ENCODE data around the gene KIAA1755. TPM values are rescaled to one million over a fixed set of nuclear protein-coding genes. Genes with fewer than 3 reads are reported as not detected.

KIAA1755 gene
- total RNA-seq, 1 donor from 2014 or later, result 4.3 TPM

DNA sequence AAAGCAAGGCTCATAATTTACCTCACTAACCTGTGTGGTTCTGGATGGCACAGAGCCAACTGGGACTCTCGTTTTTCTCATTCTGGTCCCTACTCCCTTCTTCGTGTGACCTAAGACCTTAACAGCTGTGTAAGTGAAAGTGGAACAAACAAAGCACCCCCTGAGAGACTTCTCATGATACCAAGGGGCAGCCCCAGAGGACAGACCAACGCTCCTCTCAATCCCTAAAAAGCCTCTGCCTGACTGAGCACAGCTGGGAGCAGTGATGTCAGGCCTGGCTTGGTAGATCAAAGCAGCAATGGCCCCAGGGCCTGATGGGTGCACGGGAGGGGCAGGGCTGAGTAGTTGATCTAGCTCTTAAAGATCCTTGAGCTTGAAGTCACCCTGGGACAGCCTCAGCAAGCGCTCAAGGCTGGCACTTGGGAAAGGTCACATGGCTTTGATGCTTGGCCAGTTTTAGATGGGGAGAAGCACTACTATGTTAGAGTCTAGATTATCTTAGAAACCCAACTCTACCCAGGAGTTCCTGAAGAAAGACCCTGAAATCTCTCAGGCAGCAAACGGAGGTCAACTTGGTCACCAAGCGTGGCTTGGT is 79.2 kb downstream of the KIAA1755 start:
- no peak for DNase-seq (ENCODE audit: low spot score)

DNA sequence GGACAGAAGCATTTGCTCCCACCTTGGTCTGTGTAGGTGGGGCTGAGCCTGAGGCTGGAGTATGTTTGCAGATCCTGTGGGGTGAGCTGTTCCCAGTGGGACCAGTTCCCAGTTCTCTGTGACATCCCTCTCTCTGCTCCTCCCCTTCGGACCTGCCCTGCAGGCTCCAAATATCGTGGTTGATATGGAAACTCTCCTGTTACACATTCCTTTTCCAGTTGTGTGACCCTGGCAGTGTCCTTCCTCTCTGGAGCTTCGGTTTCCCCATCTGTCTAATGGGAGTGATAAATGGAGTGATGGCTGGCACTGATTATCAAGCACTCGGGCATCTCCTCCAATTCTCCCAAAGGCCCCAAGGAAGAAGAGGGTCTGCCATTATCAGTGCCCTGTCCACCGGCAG is 79.8 kb downstream of the KIAA1755 start:
- no peak for DNase-seq (ENCODE audit: low spot score)

DNA sequence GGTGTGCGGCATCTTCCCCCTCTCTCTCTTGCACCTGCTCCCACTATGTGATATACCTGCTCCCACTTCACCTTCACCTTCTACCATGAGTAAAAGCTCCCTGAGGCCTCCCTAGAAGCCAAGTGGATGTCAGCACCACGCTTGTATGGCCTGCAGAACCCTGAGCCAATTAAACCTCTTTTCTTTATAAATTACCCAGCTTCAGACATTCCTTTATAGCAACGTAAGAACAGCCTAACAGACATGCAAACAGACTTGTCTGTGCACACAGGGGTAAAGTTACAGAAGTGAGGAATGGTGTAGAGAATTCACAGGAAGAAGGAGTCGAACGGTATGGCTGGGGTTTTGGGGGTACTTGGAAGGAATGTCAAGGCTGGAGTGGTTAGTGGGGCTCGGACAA is 80.7 kb downstream of the KIAA1755 start:
- no peak for DNase-seq (ENCODE audit: low spot score)

DNA sequence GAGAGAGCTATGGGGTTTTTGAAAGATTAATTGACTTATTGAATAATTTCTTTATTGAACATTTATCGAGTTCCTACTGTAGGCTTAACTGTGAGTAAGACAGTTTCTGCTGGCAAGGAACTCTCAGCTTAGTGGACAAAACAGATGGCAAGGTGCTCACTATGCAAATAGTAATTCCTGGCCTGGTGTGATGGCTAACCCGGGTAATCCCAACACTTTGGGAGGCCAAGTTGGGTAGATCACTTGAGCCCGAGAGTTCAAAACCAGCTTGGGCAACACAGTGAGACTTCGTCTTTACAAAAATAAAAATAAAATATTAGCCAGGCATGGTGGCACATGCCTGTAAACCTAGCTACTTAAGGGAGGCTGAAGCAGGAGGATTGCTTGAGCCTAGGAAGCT is 82.0 kb downstream of the KIAA1755 start:
- no peak for DNase-seq (ENCODE audit: low spot score)

DNA sequence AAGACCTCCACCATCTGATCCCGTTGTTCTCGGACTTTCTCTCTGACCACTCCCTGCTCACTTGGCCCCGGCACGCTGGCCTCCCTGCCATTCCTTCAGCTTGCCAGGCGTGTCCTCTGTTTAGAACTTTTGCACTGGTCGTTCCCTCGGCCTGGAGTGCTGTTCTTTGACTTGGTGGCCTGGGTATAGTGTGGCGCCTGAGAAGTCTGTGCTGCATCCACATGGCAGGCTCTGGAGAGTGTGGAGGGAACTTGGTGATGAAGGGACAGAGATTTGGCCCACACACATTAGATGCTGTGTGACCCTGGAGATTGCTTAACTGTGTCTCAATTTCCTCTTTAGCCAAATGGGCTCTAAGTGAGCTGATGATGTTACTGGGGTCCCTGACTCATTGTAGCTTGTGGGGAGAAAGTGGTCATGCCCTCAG is 82.5 kb downstream of the KIAA1755 start:
- DNase-seq (ENCODE audit: low spot score), result no peak

DNA sequence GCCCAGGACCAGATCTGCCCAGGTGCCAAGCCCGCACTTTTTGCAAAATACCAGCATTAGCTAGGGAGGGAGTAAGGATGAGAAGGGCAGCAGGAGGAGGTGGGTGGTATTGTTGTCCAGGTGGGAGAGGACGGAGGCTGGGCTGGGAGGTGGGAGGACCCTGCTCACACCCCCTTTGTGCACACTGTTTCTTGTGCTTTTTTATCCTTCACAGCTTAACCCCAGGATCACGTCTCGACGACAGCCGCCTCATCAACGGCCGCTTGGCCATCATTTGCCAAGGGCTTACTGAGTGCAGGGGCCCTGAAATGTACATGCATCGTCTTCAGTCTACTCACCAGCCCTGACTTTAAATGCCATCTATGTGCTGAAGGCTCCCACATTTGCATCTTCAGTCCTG is 83.3 kb downstream of the KIAA1755 start:
- DNase-seq (ENCODE audit: low spot score), result no peak

DNA sequence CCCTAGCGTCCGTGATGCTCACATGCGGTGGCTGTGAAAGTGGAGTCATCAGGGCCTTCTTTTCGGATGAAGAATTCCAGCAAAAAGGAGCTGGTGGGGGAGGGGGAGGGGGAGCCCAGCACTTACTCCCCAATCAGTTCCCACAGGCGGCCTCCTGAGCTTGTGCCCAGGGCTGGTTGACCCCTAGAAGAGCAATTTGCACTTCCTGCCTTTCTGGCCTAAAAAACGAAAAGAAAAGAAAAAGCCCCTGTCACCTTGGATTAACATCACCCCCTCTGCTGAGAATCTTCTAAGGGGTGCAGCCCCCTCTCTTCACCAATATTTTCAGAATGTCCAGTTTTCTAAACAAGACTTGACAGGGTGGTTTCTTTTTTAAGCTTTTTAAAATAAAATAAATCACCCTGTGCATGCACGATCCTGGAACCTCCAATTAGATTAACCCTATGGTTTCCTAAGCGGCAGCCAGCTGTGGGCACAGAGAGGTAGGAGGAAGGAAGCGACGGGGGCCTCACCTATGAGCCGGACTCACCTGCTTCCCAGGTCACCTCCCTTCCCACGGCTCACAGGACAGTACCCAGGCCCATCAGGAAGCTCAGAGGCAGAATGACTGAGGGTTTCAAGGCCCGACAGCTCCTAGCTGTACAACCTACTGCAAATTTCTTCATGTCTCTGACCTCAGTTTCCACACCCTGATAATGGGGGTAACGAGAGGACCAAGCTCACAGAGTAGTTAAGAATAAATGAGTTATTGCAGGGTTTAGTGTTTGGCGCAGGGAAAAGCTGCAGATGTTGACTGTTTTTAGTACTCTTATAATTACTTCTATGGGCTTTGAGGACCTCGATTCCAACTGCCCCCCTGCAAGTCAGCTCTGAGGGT is 85.0 kb downstream of the KIAA1755 start:
- DNase-seq (ENCODE audit: low spot score), result no peak

DNA sequence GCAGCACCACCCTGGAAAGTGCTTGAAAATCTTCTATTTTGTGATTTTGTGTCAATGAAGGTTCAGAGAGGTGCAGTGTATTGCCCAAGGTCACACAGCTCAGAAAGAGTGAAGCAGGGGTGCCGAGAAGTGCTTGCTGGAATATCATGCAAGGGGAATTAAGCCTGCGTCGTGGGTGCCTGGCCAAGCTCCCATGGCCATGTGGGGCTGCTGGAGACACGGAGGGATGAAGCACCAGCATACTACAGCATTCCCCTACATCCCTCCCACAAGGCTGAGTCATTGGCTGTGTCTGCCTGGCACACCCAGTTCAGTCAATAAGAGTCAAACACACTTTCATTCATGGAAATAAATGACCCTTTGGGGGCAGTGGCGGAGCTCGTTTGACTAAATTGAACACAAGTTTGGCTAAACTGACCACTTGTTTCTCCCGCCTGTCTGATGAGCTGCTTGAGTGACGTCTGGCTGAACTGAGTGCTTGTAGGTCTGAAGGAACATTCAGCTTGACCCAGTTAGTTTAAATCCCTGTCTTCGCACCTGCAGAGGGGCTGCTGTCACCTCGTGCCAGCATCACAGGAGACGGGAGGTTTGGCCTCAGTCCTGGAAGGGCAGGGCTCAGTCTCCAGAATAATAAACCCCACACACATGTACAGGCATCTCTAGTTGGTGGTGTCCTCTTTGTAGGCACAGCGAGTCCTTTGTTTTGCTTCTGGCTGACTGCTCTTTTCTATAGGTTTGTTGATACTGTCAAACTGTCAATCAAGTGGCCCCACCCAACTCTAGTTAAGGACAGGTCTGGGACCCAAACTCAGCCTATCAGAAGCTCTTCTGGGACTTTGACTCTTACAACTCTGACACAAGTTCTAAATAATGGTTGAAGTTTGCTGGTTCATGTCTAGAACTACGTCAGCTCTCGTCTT is 87.0 kb downstream of the KIAA1755 start:
- peak; percentile 84 for DNase-seq (ENCODE audit: low spot score)

DNA sequence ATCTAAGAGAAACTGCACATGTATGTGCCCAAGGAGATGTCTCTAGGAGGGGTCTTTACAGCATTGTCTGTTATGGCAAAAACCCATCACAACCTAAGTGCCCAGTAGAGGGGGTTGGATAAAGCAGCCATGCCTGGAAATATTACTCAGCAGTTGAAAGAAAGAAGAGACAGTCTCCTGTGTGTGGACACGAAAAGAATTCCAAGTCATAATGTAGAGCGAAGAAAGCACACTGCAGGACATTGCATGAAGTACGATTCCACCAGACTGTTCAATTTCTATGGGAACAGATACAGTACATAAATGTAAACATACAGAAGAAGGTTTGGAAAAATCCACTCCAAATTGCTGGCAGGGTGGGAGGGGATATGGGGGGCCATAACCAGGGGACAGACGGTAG is 88.1 kb downstream of the KIAA1755 start:
- peak; percentile 46 for DNase-seq (ENCODE audit: low spot score)

DNA sequence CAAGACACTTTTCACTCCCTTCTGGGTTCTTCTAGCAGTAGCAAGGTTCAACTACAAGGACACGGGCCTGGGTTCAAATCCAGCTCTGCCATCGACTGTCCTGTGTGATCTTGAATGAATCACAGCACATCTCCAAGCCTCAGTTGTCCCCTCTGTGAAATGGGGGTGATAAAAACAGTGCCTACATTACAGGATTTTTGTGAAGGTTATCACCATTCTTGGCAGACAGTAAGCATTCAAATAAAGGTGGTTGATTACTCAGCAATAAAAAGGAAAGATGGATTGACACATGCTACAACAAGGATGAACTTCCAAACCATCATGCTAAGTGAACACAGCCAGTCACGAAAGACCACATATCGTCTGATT is 88.9 kb downstream of the KIAA1755 start:
- DNase-seq (ENCODE audit: low spot score), result no peak

DNA sequence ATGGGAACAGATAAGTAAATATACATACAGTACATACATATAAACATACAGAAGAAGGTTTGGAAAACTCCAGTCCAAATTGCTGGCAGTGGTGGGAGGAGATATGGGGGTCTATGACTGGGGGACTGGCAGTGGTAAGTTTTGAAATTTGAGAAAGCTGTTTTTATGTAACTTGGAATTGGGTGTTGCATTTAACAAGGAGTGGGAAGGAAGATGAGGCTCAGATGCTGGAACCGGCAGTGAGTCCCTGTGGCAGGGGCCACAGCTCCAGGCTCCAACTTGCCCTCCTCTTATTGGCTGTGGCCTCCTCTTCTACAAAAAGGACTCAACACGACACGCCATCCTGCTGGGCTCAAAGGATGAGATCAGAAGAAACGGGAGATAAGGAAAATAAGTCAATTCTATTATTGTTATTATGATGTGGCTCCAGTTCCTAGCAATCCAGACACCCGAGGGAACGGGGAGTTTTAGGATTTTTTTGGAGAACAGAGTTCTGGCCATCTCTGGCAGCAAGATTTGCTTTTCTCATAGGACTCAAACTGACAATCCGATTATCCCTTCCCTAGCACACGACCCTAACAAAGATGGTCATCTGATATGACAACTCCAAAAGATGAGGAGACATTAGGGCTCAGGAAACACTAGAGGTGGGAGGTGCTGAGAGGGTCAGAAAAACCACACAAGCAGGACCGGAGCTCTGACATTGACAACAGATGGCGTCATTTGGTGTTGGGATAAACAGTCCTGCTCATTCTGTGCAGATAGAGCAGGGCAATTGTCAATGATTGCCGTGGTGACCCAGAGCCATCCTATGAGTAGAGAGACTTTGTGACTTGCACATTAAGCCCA is 89.5 kb downstream of the KIAA1755 start:
- DNase-seq (ENCODE audit: low spot score), result peak; percentile 33

DNA sequence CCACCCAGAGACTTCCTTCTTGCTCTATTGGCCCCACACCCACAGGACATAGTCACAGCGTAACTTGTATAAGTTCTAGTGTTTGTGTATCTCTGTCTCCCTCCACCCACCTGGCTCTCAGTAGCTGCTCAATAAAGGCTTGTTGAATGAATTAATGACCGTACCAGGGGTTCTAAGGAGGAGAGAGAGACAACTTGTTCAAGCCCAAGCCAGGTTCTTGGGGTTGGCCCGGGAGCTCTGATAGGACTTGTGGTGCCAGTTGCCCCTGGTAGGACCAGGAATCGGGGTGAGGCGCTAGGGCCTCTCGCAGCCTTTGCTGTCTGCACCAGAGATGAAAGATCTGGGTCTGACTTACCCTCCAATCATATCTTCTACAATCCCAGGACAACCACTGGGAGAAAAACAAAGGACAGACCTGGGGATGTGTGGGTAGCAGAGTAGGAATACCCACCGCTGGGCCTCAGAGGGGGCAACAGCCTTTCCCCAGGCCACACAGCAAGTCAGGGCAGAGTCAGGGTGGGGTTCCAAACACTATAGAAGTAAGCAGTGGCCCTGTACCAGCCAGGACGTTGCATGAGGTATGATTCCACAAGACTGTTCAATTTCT is 90.2 kb downstream of the KIAA1755 start:
- no peak for DNase-seq (ENCODE audit: low spot score)

DNA sequence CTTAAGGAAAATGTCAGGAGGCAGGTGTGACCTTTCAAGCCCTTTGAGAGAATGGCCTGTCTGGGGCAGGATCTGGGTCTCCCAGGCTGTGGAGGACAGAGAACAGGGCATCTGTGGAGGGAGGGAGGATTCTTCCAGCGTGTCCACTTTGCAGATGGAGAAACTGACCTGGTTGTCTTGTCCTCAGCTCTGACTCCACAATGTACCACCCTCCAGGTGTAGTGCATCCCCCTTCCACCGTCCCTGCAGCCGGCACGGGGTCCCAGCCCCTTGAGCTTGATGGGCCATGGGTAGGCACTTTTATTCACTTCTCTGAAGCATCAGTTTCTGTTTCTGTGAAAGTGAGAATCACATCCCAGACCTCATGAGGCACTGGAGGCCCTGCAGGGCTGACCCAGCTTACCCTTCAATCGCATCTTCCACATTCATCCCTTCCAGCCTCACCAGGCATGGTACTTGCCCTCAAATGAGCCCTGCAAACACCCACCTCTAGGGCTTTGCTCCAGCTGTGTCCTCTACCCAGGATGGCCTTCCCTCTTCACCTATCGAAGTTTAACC is 90.8 kb downstream of the KIAA1755 start:
- DNase-seq (ENCODE audit: low spot score), result no peak

DNA sequence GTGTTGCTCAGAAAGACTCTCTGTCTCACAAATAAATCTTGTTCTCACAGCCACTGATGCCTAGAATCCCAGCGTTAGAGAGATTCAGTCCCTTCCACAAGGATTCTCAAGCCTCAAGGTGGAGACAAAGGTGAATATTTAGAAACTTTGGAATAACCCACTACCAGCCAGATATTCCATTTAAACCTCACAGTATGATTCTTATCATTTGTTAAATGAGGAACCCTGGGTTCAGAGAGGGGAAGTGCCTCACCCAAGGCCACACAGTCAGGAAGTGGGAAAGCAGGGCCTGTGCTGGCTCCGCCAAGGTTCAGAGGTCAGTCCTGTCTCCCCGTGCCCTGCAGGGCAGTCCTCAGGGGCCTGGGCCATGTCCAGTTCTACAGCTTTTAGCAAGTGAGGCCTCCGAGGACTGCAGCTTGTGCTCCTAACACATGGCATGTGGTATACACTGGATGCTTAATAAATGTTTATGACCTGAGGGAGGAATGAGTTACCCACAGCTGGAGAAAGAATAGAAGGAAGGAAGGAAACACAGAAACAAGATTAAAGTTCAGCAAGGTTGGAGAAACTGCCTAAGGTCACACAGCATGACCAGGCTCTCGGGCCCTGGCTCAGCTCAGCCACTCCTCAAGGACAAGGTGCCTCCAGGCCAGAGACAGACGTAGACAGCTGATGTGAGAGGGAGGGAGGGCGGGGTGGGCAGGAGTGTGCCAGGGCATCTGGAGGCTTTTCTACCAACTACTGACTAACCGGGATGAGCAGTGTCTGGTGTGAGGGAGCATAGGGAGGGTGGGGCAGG is 91.5 kb downstream of the KIAA1755 start:
- DNase-seq (ENCODE audit: low spot score), result no peak

DNA sequence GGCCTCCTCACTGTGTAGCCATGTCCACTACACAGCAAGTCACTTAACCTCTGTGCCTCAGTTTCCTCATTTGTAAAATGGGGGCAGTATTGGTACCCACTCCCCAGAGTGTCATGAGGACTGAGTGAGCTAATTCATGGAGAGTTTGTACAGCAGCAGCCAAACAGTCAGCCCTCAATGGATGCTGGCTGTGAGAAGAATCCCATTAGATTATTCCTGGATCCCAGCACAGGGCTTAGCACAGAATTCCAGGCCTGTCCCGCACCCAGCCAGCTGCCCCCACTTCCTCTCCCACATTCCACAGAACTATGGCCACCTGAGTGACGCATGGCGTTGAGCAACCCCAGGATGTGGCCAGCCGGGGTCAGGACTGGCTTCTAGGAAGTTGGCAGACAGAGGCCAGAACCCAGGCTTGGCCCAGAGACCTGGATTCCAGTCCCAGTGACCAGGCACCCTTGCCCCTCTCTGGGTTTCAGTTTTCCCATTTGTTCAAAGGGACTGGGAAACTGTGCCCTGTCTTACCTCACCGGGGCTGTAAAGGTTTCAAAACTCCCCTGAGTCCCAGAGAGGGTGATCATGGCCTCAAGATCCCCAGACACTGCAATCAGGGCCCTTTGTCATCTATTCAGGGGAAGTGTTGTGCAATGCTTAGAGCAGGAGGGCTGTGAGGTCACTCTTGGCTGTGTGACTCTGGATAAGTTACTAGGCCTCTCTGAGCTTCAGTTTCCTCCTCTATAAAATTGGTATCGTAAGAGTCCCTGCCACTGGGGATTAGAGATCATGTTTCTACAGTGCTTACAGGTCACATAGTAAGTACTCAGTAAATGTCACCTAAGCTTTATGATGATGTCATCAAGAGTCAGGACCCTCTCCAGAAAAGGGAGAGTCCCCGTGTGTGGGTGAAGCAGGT is 92.4 kb downstream of the KIAA1755 start:
- DNase-seq (ENCODE audit: low spot score), result peak; percentile 26

DNA sequence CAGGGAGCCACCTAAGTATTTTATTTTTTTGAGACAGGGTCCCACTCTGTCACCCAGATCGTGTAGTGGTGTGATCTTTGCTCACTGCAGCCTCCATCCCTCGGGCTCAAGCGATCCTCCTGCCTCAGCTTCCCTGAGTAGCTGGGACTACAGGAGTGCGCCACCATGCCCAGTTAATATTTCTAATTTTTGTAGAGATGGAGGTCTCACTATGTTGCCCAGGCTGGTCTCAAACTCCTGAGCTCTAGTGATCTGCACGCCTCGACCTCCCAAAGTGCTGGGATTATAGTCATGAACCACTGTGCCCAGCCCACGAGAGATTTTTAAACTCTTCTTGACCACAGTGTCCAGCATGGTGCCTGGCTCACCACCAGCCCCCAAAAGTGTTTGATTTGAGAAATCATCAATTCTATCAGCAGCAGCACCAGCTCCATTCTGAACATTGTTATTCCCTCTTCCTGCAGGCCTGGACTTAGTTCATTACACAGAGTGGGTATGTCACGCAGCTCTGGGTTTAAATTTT is 93.1 kb downstream of the KIAA1755 start:
- no peak for DNase-seq (ENCODE audit: low spot score)

DNA sequence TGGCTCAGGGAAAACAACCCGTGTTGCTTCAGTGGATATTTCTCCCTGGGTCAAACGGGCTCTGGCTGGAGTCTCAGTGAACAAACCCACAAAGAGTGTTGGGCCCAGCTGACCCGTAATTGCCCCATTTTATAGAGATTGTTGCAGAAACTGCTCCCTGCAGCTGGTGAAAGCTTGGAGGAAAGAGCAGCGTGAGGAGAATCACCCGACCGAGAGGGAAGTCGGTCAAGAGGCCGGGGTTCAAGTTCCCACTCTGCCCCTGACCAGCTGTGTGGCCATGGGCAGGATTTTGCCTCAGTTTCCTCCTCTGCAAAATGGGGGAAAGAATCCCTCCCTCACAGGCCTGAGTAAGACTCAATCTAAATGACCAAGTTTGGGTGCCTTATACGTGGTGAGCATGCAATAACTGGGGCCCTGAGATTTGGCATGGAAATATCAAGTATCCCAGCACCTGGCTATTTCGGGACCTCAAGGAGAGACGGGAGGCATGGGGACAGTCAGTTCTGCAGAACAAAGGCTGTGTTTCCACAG is 93.8 kb downstream of the KIAA1755 start:
- no peak for DNase-seq (ENCODE audit: low spot score)

Measured in umbilical cord (tissue), 2 donors.